ENCODE data around the gene PNPLA7. TPM values are rescaled to one million over a fixed set of nuclear protein-coding genes. Genes with fewer than 3 reads are reported as not detected.

Gene PNPLA7
- total and polyA plus RNA-seq, 2 of the 13 experiments (the other 11 are each of a cell fraction or from before 2014, with no cell fraction given), result 0.42 to 1.5 TPM

- TF ChIP-seq ZBTB33 (CRISPR knock-in tag; IDR thresholded peaks at IDR 0.05), result no peak; the same call in 1 of the 2 replicates
- no peak for TF ChIP-seq ZNF761 (CRISPR knock-in tag; conservative IDR thresholded peaks at IDR 0.05)
- TF ChIP-seq IRX3 (CRISPR knock-in tag; IDR thresholded peaks at IDR 0.05; ENCODE audit: borderline replicate concordance, low read depth), result no peak
- peak; percentile 61; the same call in 1 of the 2 replicates for TF ChIP-seq YEATS4 (CRISPR knock-in tag; IDR thresholded peaks at IDR 0.05; ENCODE audit: borderline replicate concordance)
- no peak for TF ChIP-seq TSC22D2 (CRISPR knock-in tag; IDR thresholded peaks at IDR 0.05; ENCODE audit: borderline replicate concordance)
- no peak for TF ChIP-seq NPAS2 (CRISPR knock-in tag; IDR thresholded peaks at IDR 0.05; ENCODE audit: borderline replicate concordance)
- no peak for TF ChIP-seq ZNF143 (CRISPR knock-in tag; IDR thresholded peaks at IDR 0.05)
- TF ChIP-seq BHLHE40 (IDR thresholded peaks at IDR 0.05; ENCODE audit: low read length), result no peak
- no peak for TF ChIP-seq ZNF337 (CRISPR knock-in tag; IDR thresholded peaks at IDR 0.05; ENCODE audit: borderline replicate concordance, low read depth)
- TF ChIP-seq ZNF326 (CRISPR knock-in tag; IDR thresholded peaks at IDR 0.05; ENCODE audit: borderline replicate concordance), result no peak
- TF ChIP-seq DMAP1 (CRISPR knock-in tag; IDR thresholded peaks at IDR 0.05), result no peak
- TF ChIP-seq SRSF9 (IDR thresholded peaks at IDR 0.05; ENCODE audit: borderline replicate concordance, insufficient read depth, low read depth, low read length, poor library complexity, severe bottlenecking), result no peak
- no peak; the same call in 1 of the 2 replicates for TF ChIP-seq KAT8 (CRISPR knock-in tag; IDR thresholded peaks at IDR 0.05)
- peak; percentile 75; the same call in 1 of the 2 replicates for TF ChIP-seq GABPB1 (CRISPR knock-in tag; IDR thresholded peaks at IDR 0.05)
- TF ChIP-seq NFKB2 (CRISPR knock-in tag; IDR thresholded peaks at IDR 0.05; ENCODE audit: borderline replicate concordance), result no peak
- TF ChIP-seq HMGXB4 (CRISPR knock-in tag; IDR thresholded peaks at IDR 0.05; ENCODE audit: borderline replicate concordance in 1 of 2, low read depth in 1 of 2), result peak; percentile 69 to 78
- no peak for TF ChIP-seq PCBP1 (IDR thresholded peaks at IDR 0.05; ENCODE audit: borderline replicate concordance, low read depth, low read length)
- no peak for TF ChIP-seq ZKSCAN8 (CRISPR knock-in tag; IDR thresholded peaks at IDR 0.05; ENCODE audit: borderline replicate concordance)
- TF ChIP-seq SKIL (CRISPR knock-in tag; IDR thresholded peaks at IDR 0.05; ENCODE audit: borderline replicate concordance), result no peak
- no peak for TF ChIP-seq AGO2 (optimal IDR thresholded peaks at IDR 0.05; ENCODE audit: low read depth, low read length)
- no peak for TF ChIP-seq ZNF891 (CRISPR knock-in tag; IDR thresholded peaks at IDR 0.05)
- no peak for TF ChIP-seq ATM (IDR thresholded peaks at IDR 0.05; ENCODE audit: borderline replicate concordance)
- TF ChIP-seq PHF20 (CRISPR knock-in tag; IDR thresholded peaks at IDR 0.05), result peak; percentile 45; the same call in 1 of the 2 replicates
- TF ChIP-seq FOXA1 (IDR thresholded peaks at IDR 0.05), result no peak
- no peak for TF ChIP-seq FOXA1 (CRISPR knock-in tag; IDR thresholded peaks at IDR 0.05)
These were observed 1.2 kb upstream of the PNPLA7 start, which contains the start of gene MRPL41 (continued) for GRCh38 chr9:137551264-137552021.

All from HepG2 (cell line).